T-cell (primary cell): ENCODE results near the gene SIRPB2. TPM values are rescaled to one million over a fixed set of nuclear protein-coding genes. Genes with fewer than 3 reads are reported as not detected.

Experiments used
- ATAC-seq, 4 experiments: fragments of 200-7000 bp in 3 of 4; fragments of 150-1000 bp in 1 of 4; cut with Tn5 transposase; replicated peaks in 1 of 4; 1 replicate in 3 of 4; 2 replicates in 1 of 4; pipeline ENCODE4 v1.10.0; 2021; ENCODE audit warnings: moderate library complexity in 3 of 4, mild to moderate bottlenecking in 2 of 4, moderate number of reproducible peaks in 1 of 4
- CTCF ChIA-PET, 2 donors: fragments of 300-600 bp; sonication (Branson Sonifier 250); formaldehyde crosslinking; loops; one replicate each; lab custom pipeline; 2022; ENCODE audit warnings: antibody characterized with exemption in 2 of 2; lab: Charles Lee
- POLR2A ChIA-PET, 2 donors: fragments of 300-600 bp; sonication (Branson Sonifier 250); formaldehyde crosslinking; loops; one replicate each; lab custom pipeline; 2022; ENCODE audit warnings: antibody characterized with exemption in 2 of 2; lab: Charles Lee
- DNase-seq, 35 experiments: peaks; one replicate each; pipeline versions ENCODE4 v3.0.0 to v3.0.0-alpha.2; 2013 to 2023
- H3K27ac ChIP-seq: one replicate; pipeline ENCODE4 v1.5.1; 2013; ENCODE audit warnings: low read length
- H3K27me3 ChIP-seq, 2 experiments: replicated peaks in 1 of 2; 1 replicate in 1 of 2; 2 replicates in 1 of 2; pipeline versions ENCODE4 v1.6.1 to v1.7.0; 2013; ENCODE audit warnings: low read length in 1 of 2, mixed read lengths in 1 of 2; ENCODE audit not compliant: control insufficient read depth in 2 of 2, insufficient read depth in 2 of 2; ENCODE audit errors: extremely low read depth in 1 of 2
- H3K36me3 ChIP-seq, 2 donors: 1 replicate in 1 of 2; 2 replicates in 1 of 2; pipeline versions ENCODE4 v1.6.1 to v1.7.0; 2013; ENCODE audit warnings: low read length in 1 of 2; ENCODE audit not compliant: control insufficient read depth in 2 of 2, insufficient read depth in 1 of 2; ENCODE audit errors: extremely low read depth in 1 of 2
- H3K4me1 ChIP-seq, 2 experiments: 1 replicate in 1 of 2; 2 replicates in 1 of 2; pipeline versions ENCODE4 v1.6.1 to v1.7.0; 2013; ENCODE audit warnings: low read length in 2 of 2, mixed read lengths in 1 of 2; ENCODE audit not compliant: insufficient read depth in 2 of 2, control insufficient read depth in 1 of 2; ENCODE audit errors: extremely low read depth in 1 of 2
- H3K4me3 ChIP-seq, 2 donors: 1 replicate in 1 of 2; 2 replicates in 1 of 2; pipeline versions ENCODE4 v1.5.1 to v1.7.0; 2013; ENCODE audit warnings: mild to moderate bottlenecking in 2 of 2, low read length in 1 of 2, moderate library complexity in 1 of 2; ENCODE audit not compliant: control insufficient read depth in 1 of 2; ENCODE audit errors: extremely low read depth in 1 of 2
- H3K9me3 ChIP-seq: 2 replicates; pipeline ENCODE4 v1.7.0; 2013
- H3K27ac Mint-ChIP-seq, 2 donors: one replicate each; pipeline ENCODE4 v1.8.0; 2020 to 2021; ENCODE audit warnings: mild to moderate bottlenecking in 2 of 2, mixed read lengths in 2 of 2
- H3K27me3 Mint-ChIP-seq, 2 donors: one replicate each; pipeline ENCODE4 v1.8.0; 2021 to 2022; ENCODE audit warnings: mixed read lengths in 2 of 2
- H3K36me3 Mint-ChIP-seq: one replicate; pipeline ENCODE4 v1.8.0; 2021; ENCODE audit warnings: mixed read lengths
- H3K4me1 Mint-ChIP-seq, 3 donors: one replicate each; pipeline ENCODE4 v1.8.0; 2020 to 2022; ENCODE audit warnings: mixed read lengths in 3 of 3, mild to moderate bottlenecking in 1 of 3
- H3K4me3 Mint-ChIP-seq, 3 donors: one replicate each; pipeline ENCODE4 v1.8.0; 2020 to 2022; ENCODE audit warnings: mild to moderate bottlenecking in 3 of 3, mixed read lengths in 3 of 3, moderate library complexity in 3 of 3
- H3K9me3 Mint-ChIP-seq, 3 donors: one replicate each; pipeline ENCODE4 v1.8.0; 2020 to 2022; ENCODE audit warnings: mixed read lengths in 3 of 3
- WGBS: methylation state at CpG from one replicate; pipeline ENCODE4 v1.1.5; 2013; ENCODE audit warnings: missing lambda C conversion rate; ENCODE audit not compliant: insufficient coverage; 5-methylcytosine and 5-hydroxymethylcytosine counted together
- total RNA-seq, 35 experiments: library from RNA in 6 of 35; stranded (reverse) in 6 of 35; fragments of 120-200 nt in 1 of 35; gene quantifications; one replicate each; pipeline versions ENCODE4 v1.2.1 to v1.2.4 and lab custom pipeline; 2013 to 2026

Gene SIRPB2
- total RNA-seq, 5 donors from 2014 or later (not counting 1 experiment from before 2014, with no cell fraction given), result 0.09 to 0.58 TPM; not detected in 3

DNA sequence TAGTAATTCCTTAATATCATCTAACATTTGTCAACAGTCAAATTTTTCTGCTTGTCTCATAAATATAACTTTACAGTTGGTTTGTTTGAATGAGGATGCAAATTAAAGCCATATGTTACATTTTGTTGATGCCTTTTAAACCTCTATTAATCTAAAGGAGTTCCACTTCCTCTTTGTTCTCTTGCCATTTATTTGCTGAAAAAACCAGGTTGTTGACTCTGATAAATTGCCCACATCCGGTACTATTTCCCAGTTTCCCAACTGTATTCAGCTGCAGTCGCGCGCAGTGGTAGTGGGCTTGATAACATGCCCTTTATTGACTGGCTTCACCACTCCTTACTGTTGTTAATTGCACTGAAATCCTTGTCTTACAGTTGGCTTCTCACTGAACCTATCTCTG is 32.8 kb upstream of the SIRPB2 start:
- DNase-seq (no peak), ATAC-seq (no peak)
- CTCF ChIA-PET, result no interaction called here
- POLR2A ChIA-PET, result no interaction called here
- no peaks in the 10 kb centered on the region for H3K36me3 ChIP-seq
- Mint-ChIP-seq H3K4me3 (no peak overlapping the region), H3K9me3 (peaks cover 0 to 10% (median 0%) of the 10 kb centered on the region in 3 donors), H3K36me3 (no peaks in the 10 kb centered on the region), H3K27ac (no peak overlapping the region), H3K27me3 (peaks cover 4 to 5% of the 10 kb centered on the region in 2 donors), H3K4me1 (peaks cover 0 to 4% (median 4%) of the 10 kb centered on the region in 3 donors)
- H3K4me3 ChIP-seq, result no peak overlapping the region
- peaks cover 0 to 4% of the 10 kb centered on the region in 2 experiments for H3K27me3 ChIP-seq
- WGBS, result no CpG with 5 or more reads among the region's 4 CpGs
- H3K9me3 ChIP-seq, result no peaks in the 10 kb centered on the region
- no peaks in the 10 kb centered on the region for H3K4me1 ChIP-seq
- no peak overlapping the region for H3K27ac ChIP-seq

DNA sequence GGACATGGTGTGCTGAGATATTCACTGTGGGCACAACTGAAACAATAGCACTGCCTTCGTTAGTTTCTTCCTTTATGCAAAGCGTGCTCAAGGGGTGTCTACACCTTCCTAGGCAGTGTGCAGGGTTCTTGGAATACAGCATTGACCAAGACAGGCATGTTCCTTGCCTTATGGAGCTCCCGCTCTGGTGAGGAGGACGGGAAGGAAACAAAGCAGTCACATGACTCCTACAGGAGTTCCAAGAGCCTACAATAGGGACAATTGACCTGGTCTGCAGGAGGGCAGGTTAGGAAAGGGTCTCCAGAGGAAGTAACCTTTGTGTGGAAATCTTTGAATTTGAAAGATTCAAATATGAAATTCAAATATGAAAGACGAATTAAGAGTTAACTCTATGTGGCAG is 25.8 kb upstream of the SIRPB2 start:
- H3K4me3 Mint-ChIP-seq, result no peak overlapping the region
- Histone ChIP-seq H3K27me3 (peaks cover 0 to 11% of the 10 kb centered on the region in 2 experiments), H3K4me3 (no peak overlapping the region), H3K4me1 (no peaks in the 10 kb centered on the region), H3K27ac (no peak overlapping the region), H3K9me3 (no peaks in the 10 kb centered on the region), H3K36me3 (no peaks in the 10 kb centered on the region)
- ChIA-PET CTCF (no interaction called here), POLR2A (no interaction called here)
- ATAC-seq (no peak), DNase-seq (no peak)
- no peaks in the 10 kb centered on the region for H3K36me3 Mint-ChIP-seq
- H3K4me1 Mint-ChIP-seq, result no peaks in the 10 kb centered on the region
- 71% methylated on average over 4 of the region's 5 CpGs for WGBS
- peaks cover 5 to 8% of the 10 kb centered on the region in 2 donors for H3K27me3 Mint-ChIP-seq
- peaks cover 4 to 5% (median 5%) of the 10 kb centered on the region in 3 donors for H3K9me3 Mint-ChIP-seq
- H3K27ac Mint-ChIP-seq, result no peak overlapping the region

DNA sequence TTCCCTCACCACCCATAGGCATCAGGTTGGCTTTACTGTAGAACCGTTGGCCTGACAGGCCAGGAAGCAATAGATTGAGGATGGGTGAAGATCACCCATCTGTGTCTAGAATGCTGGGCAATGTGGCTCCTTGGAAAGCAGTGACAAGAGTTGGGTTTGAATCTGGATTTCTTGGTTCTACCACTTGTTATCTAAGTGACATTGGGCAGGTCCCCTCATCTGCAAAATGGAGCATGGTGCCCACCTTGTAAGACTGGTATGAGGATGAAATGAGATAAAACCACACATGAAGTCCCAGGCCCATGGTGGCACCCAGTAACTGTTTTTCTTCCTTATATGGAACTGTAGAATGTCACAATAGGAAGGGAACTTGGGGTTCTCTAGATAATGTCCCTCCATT is 22.6 kb upstream of the SIRPB2 start:
- POLR2A ChIA-PET, result no interaction called here
- Histone ChIP-seq H3K4me1 (no peaks in the 10 kb centered on the region), H3K36me3 (no peaks in the 10 kb centered on the region), H3K4me3 (no peak overlapping the region), H3K27ac (no peak overlapping the region), H3K27me3 (peaks cover 0 to 16% of the 10 kb centered on the region in 2 experiments), H3K9me3 (no peaks in the 10 kb centered on the region)
- WGBS, result no CpG with 5 or more reads among the region's 1 CpG
- peaks cover 0 to 6% (median 3%) of the 10 kb centered on the region in 3 donors for H3K4me1 Mint-ChIP-seq
- ATAC-seq, result no peak
- peaks cover 4 to 5% (median 5%) of the 10 kb centered on the region in 3 donors for H3K9me3 Mint-ChIP-seq
- H3K27me3 Mint-ChIP-seq, result peaks cover 6 to 7% of the 10 kb centered on the region in 2 donors
- H3K36me3 Mint-ChIP-seq, result no peaks in the 10 kb centered on the region
- CTCF ChIA-PET, result interaction anchor here in 1 of 2 donors (0.8 kb wide), 1 partner anchor 10 kb away, joined by 4 read pairs; no protein-coding TSS in a partner anchor
- DNase-seq, result no peak
- no peak overlapping the region for H3K4me3 Mint-ChIP-seq
- no peak overlapping the region for H3K27ac Mint-ChIP-seq

DNA sequence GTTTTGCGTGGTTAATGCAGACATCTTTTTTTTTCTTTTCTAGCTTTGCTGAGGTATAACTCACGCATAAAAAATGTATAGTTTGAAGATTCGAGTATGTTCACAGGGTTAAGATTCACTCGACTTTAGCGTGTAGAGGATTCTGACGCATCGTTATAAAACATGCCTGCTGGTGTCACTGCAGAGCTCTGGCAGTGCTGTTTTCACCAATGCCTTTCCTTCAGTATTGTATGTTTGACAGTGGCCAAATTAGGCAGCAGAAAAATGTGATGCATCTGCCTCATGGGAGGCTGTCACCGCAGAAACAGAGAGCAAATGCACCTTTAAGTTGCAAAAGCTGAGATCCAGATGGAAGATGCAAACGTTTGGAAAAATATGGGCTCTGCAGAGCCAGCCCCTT is 18.0 kb upstream of the SIRPB2 start:
- no peaks in the 10 kb centered on the region for H3K4me1 ChIP-seq
- H3K4me3 ChIP-seq, result no peak overlapping the region
- no peak overlapping the region for H3K27ac Mint-ChIP-seq
- DNase-seq, result peak in 25 of 35 experiments; percentile 10 to 49 (median 24)
- H3K4me1 Mint-ChIP-seq, result peaks cover 0 to 6% (median 3%) of the 10 kb centered on the region in 3 donors
- ChIA-PET CTCF (interaction anchor here (1.4 to 2.8 kb wide), 4 partner anchors 225 to 268 kb away, joined by 4 to 15 read pairs (median 6); no protein-coding TSS in a partner anchor), POLR2A (no interaction called here)
- no peaks in the 10 kb centered on the region for H3K9me3 ChIP-seq
- H3K4me3 Mint-ChIP-seq, result no peak overlapping the region
- peaks cover 0 to 10% of the 10 kb centered on the region in 2 experiments for H3K27me3 ChIP-seq
- peak; percentile 71 to 78 (median 73) for ATAC-seq
- H3K27ac ChIP-seq, result no peak overlapping the region
- peaks cover 4 to 5% (median 5%) of the 10 kb centered on the region in 3 donors for H3K9me3 Mint-ChIP-seq
- H3K36me3 Mint-ChIP-seq, result no peaks in the 10 kb centered on the region
- H3K36me3 ChIP-seq, result no peaks in the 10 kb centered on the region
- WGBS, result 37% methylated on average over 8 of the region's 9 CpGs
- H3K27me3 Mint-ChIP-seq, result peaks cover 6 to 10% of the 10 kb centered on the region in 2 donors

DNA sequence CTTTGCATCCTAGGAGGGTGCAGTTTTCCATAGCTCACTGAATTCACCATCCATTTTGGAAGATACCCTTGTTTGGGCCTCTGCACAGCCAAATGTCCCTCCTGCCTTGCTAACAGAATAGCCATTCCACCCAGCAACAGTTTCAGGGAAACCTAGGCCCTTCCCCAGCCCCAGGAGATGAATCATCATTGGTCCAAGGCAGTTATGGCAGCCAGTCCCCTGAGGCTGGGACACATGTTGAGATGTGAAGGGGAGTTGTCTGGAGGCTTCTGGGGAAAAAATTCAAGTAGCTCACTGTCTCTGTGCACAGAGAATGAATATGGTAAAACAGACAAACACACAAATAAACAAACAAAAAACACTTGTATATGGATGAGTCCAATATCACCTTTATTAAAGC is 17.4 kb upstream of the SIRPB2 start:
- H3K4me1 ChIP-seq, result no peaks in the 10 kb centered on the region
- no peak overlapping the region for H3K4me3 ChIP-seq
- H3K9me3 ChIP-seq, result no peaks in the 10 kb centered on the region
- POLR2A ChIA-PET, result no interaction called here
- Mint-ChIP-seq H3K4me3 (no peak overlapping the region), H3K4me1 (peaks cover 1 to 8% (median 5%) of the 10 kb centered on the region in 3 donors), H3K36me3 (no peaks in the 10 kb centered on the region), H3K27ac (no peak overlapping the region), H3K9me3 (peaks cover 4 to 5% (median 5%) of the 10 kb centered on the region in 3 donors), H3K27me3 (peaks cover 7 to 10% of the 10 kb centered on the region in 2 donors)
- peaks cover 0 to 10% of the 10 kb centered on the region in 2 experiments for H3K27me3 ChIP-seq
- no peak overlapping the region for H3K27ac ChIP-seq
- DNase-seq (no peak), ATAC-seq (no peak)
- no peaks in the 10 kb centered on the region for H3K36me3 ChIP-seq
- CTCF ChIA-PET, result interaction anchor here (1.4 to 2.8 kb wide), 5 partner anchors 226 to 268 kb away, joined by 4 to 15 read pairs (median 6); no protein-coding TSS in a partner anchor

DNA sequence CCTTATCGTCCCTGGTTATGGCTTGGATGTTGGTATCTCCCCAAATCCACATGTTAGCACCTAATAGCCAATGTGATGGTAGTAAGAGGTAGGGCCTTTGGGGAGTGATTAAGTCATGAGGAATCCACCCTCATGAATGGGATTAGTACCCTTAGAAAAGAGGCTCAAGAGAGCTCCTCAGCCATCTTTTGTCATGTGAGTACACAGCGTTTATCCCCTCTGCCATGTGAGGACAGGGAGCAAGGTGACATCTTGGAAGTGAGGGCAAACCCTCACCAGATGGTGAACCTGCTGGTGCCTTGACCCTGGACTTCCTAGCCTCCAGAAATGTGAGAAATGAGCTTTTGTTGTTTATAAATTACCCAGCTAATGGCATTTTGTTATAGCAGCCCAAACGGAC is 16.1 kb upstream of the SIRPB2 start:
- no CpG with 5 or more reads among the region's 3 CpGs for WGBS
- H3K4me3 Mint-ChIP-seq, result no peak overlapping the region
- peaks cover 0 to 2% (median 0%) of the 10 kb centered on the region in 3 donors for H3K9me3 Mint-ChIP-seq
- no peaks in the 10 kb centered on the region for H3K4me1 ChIP-seq
- peaks cover 3 to 12% (median 7%) of the 10 kb centered on the region in 3 donors for H3K4me1 Mint-ChIP-seq
- H3K27ac Mint-ChIP-seq, result no peak overlapping the region
- peaks cover 0 to 10% of the 10 kb centered on the region in 2 experiments for H3K27me3 ChIP-seq
- no peak overlapping the region for H3K27ac ChIP-seq
- DNase-seq (no peak), ATAC-seq (no peak)
- H3K36me3 Mint-ChIP-seq, result no peaks in the 10 kb centered on the region
- H3K4me3 ChIP-seq, result no peak overlapping the region
- H3K9me3 ChIP-seq, result no peaks in the 10 kb centered on the region
- H3K27me3 Mint-ChIP-seq, result peaks cover 12 to 19% of the 10 kb centered on the region in 2 donors
- CTCF ChIA-PET, result interaction anchor here (0.7 to 2.2 kb wide), 2 partner anchors 227 to 269 kb away, joined by 4 to 5 read pairs; no protein-coding TSS in a partner anchor
- no peaks in the 10 kb centered on the region for H3K36me3 ChIP-seq
- POLR2A ChIA-PET, result no interaction called here
